Pons (tissue), 1 donor: ENCODE results near the gene FHIT.
A peak's percentile ranks its signal among the peaks of the same experiment; 100 is the strongest.
"Not testable (repeated sequence)": the region's sequence is repeated elsewhere in the genome, so short reads cannot be mapped to it uniquely, and the experiment has no call there.

ENCODE experiments used
- DNase-seq: peaks from one replicate; pipeline ENCODE4 v3.0.0-alpha.2; 2016; ENCODE audit warnings: low spot score

The FHIT gene

DNA sequence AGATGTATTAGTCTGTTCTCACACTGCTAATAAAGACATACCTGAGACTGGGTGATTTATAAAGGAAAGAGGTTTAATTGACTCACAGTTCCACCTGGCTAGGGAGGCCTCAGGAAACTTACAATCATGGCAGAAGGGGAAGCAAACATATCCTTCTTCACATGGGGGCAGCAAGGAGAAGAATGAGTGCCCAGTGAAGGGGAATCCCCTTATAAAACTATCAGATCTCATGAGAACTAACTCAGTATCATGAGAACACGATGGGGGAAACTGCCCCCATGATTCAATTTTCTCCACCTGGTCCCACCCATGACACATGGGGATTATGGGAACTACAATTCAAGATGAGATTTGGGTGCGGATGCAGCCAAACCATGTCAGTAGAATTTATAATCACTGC, 1316.7 kb downstream of the FHIT start:
- DNase-seq = not testable (repeated sequence)

DNA sequence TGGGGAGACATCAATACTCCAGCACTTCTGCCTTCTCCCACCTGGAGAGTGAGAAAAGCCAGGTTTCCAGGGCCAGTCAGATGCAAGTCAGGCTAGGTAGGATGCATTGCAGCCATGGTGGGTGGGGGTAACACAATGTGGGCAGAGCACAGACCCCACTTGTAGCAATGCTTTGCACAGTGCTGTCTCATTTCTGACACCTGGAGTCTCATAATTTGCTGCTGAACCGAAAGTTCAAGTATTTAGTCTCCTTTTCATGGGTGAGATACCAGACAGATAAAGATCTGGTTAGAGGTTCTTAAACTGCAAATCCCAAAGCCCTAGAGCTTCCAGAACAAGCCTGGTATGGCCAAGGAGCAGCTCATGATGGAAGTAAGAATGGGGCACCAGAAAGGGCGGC, 1321.1 kb downstream of the FHIT start:
- DNase-seq = no peak

- DNase-seq = no peak
Measured at GRCh38 chr3:59927056-59927455, 1324.2 kb downstream of the FHIT start.

DNA sequence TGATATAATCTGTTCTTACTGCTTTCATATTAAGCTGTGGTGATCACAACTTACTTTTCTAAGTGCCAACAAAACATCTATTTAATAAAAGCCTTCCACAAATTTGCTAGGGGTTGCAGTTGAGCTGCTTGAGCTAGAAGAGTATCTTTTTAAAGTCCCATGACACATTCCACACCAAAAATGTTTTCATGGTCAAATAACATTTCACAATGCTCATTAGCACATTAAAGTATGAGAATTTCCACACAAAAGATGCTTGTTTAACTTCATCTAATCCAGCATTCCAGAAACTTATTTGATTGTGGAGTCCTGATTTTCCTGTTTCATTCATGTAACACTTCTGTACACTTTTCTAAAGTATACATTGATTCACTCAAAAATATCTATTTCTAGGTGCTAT, 1325.3 kb downstream of the FHIT start:
- DNase-seq = no peak

GRCh38 chr3:59922192-59922591, 1329.1 kb downstream of the FHIT start:
- DNase-seq = no peak

- DNase-seq = no peak
Measured at GRCh38 chr3:59920822-59921221, 1330.4 kb downstream of the FHIT start.

DNA sequence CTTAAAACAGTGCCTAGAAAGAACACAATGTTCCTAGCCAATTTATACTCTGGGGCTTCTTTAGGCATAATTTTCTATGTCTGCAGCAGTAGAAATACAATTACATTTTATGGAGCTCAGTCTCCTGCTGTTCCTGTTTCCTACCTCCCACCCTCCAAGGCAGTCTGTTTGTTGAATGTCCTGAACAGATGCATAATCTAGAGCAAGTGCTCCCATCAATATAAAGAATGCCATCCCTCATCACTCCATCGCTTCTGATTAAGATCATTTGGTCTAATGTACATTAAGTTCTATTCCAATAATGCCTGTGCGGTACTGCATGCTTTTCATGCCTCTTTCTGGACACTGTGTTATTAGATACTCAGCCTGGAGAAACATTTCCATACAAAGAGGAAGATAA, 1331.7 kb downstream of the FHIT start:
- no peak for DNase-seq

DNA sequence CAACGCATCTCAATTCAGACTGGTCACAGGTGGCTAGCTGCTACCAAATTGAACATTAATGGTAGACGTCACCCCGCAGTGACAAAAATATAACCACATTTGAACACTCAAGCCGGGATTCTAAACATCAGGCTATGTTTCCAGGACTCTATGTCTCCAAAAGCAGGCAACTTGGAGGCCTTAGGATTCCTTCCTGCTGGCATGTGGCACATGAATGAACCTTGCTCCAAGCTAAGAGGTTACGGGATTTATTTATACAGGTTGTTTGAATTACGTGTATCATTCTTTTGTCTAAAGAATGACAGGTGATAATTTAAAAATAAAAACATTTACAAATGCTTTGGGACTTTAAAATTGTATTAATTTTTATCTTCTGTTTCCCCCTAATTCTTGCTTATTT, 1337.0 kb downstream of the FHIT start:
- DNase-seq = no peak

GRCh38 chr3:59913645-59914044, 1337.6 kb downstream of the FHIT start:
- DNase-seq = no peak

GRCh38 chr3:59908701-59909100, 1342.6 kb downstream of the FHIT start:
- no peak for DNase-seq

GRCh38 chr3:59908280-59908679, 1343.0 kb downstream of the FHIT start:
- no peak for DNase-seq

GRCh38 chr3:59904296-59904695, 1347.0 kb downstream of the FHIT start:
- DNase-seq = no peak

DNA sequence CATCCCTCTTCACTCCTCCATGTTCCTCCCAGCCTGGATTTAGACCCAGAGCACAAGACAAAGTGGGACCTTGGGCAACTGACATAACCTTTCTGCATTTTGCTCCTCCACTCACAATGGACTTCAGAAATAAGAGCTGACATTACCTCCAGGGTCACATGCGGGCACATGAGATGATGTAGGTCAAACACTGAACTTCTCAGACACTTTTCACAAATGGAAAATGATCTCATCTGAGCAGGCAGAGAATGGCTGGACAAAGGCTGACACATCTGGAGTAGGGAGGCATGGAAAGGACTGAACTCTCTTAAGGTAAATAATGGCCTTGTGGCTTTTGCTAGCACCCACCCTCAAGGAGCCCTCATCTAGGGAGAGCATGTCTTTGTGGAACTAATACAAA, 1352.2 kb downstream of the FHIT start:
- no peak for DNase-seq

GRCh38 chr3:59895972-59896371, 1355.3 kb downstream of the FHIT start:
- peak; percentile 29 for DNase-seq

DNA sequence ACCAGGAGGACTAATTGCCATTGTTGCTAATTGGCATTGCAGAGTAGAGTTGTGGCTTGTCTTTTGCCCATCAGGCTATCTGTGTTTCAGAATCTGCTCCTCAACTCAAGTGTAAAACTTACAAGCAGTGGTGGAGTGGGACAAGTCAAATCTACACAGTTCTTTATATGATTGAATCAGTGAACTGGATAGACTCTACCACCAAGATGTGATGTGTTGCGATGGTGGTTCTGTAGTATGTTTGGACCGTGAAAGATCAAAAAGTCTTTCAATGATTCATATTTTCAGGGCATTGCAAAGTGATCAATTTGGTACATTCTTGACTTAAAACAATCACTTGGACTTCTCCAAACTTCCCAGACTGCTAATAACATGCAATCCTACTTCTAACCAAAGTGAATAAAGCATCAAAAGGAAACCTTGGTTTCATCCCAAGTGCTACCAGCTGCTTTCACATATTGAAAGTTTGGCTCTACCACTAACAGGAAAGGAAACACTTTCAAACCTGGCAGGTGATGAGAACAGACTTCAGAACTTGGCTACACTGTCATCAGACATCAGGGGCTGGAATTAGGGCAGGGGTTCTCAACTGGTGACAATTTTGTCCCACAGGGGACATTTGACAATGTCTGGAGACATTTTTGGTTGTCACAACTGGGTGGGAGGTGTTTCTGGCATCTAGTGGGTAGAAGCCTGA, 1356.7 kb downstream of the FHIT start:
- DNase-seq = no peak

- no peak for DNase-seq
Measured at GRCh38 chr3:59890639-59891038, 1360.6 kb downstream of the FHIT start.

- DNase-seq = no peak
Measured at GRCh38 chr3:59886790-59887189, 1364.5 kb downstream of the FHIT start.

GRCh38 chr3:59885899-59886400, 1365.3 kb downstream of the FHIT start:
- DNase-seq = no peak

- peak; percentile 70 for DNase-seq
Measured at GRCh38 chr3:59885101-59885500, 1366.2 kb downstream of the FHIT start.

- DNase-seq = peak; percentile 58
Measured at GRCh38 chr3:59884409-59884808, 1366.8 kb downstream of the FHIT start.

DNA sequence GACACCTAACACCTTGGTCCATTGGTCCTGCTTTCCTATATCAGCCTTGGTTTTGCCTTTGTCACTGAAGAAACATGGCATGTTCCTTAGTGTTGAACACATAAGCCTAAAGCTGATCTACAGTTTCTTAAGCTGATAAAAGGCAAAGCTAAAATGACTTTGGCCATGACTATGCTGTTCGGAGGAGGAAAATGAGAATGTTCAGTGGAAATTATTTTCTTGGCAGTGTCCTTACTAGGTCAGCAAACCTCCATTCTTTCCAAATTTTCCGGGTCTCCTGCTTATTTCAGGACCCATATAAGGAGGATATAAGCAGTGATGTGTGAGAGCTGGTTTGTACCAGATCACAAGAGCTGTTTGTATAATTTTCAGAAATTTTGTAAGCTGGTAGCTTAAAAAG, 1368.5 kb downstream of the FHIT start:
- no peak for DNase-seq

- DNase-seq = no peak
Measured at GRCh38 chr3:59880717-59881116, 1370.5 kb downstream of the FHIT start.

GRCh38 chr3:59879031-59879581, 1372.1 kb downstream of the FHIT start:
- DNase-seq = no peak

GRCh38 chr3:59878038-59878427, 1373.2 kb downstream of the FHIT start:
- DNase-seq = no peak
